Measurements from ENCODE around the gene THYN1.
"Not testable (repeated sequence)": the region's sequence is repeated elsewhere in the genome, so short reads cannot be mapped to it uniquely, and the experiment has no call there.

GRCh38 chr11:134255184-134255561, 2.0 kb upstream of the THYN1 start:
- TF ChIP-seq, protein P1, sequence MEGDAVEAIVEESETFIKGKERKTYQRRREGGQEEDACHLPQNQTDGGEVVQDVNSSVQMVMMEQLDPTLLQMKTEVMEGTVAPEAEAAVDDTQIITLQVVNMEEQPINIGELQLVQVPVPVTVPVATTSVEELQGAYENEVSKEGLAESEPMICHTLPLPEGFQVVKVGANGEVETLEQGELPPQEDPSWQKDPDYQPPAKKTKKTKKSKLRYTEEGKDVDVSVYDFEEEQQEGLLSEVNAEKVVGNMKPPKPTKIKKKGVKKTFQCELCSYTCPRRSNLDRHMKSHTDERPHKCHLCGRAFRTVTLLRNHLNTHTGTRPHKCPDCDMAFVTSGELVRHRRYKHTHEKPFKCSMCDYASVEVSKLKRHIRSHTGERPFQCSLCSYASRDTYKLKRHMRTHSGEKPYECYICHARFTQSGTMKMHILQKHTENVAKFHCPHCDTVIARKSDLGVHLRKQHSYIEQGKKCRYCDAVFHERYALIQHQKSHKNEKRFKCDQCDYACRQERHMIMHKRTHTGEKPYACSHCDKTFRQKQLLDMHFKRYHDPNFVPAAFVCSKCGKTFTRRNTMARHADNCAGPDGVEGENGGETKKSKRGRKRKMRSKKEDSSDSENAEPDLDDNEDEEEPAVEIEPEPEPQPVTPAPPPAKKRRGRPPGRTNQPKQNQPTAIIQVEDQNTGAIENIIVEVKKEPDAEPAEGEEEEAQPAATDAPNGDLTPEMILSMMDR (IDR thresholded peaks at IDR 0.05; ENCODE audit: low read depth, low read length), result not testable (repeated sequence)
- TF ChIP-seq POLR2A (IDR thresholded peaks at IDR 0.05; ENCODE audit: extremely low read depth, insufficient read length); MAX (IDR thresholded peaks at IDR 0.05; ENCODE audit: low read depth, low read length); MYC (IDR thresholded peaks at IDR 0.05; ENCODE audit: low read depth, low read length): not testable (repeated sequence)

Measured in NB4 (cell line).